Measurements from ENCODE around the gene UBAP1L. TPM values are rescaled to one million over a fixed set of nuclear protein-coding genes. Genes with fewer than 3 reads are reported as not detected.
"Not testable (repeated sequence)": the region's sequence is repeated elsewhere in the genome, so short reads cannot be mapped to it uniquely, and the experiment has no call there.

UBAP1L gene
- polyA plus RNA-seq, 1 donor, result 4.9 TPM

DNA sequence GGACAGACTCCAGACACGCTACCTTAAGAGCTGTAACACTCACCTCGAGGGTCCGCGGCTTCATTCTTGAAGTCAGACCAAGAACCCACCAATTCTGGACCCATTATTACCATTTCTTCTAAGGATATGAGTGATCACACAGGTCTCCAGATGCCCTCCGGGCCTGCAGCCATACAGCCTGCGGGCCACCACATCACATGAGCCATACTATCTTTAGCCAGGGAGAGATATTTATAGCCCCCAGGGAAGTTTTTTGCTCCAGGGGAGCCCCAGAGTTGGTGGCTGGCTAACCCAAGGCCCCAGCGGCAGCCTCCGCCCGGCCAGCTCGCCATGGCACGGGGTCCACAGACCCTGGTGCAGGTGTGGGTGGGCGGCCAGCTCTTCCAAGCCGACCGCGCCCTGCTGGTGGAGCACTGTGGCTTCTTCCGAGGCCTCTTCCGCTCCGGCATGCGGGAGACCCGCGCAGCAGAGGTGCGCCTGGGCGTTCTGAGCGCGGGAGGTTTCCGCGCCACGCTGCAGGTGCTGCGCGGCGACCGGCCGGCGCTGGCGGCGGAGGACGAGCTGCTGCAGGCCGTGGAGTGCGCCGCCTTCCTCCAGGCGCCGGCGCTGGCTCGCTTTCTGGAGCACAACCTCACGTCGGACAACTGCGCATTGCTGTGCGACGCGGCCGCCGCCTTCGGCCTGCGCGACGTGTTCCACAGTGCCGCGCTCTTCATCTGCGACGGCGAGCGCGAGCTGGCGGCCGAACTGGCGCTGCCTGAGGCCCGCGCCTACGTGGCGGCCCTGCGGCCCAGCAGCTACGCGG lies 38.3 kb downstream of the UBAP1L start, which contains the start of gene KBTBD13:
Gene KBTBD13, plus strand, starts transcription at position 261 of the 805 bp plus-strand sequence. Its CDS starts 70 bp downstream, at position 331.
- WGBS (ENCODE audit: insufficient coverage, low lambda C conversion rate), result no CpG with 5 or more reads among the region's 73 CpGs
- Histone ChIP-seq H3K4me1 (ENCODE audit: control insufficient read depth, insufficient read depth, low read length) (peaks cover 8% of the 10 kb centered on the region), H3K27me3 (ENCODE audit: control insufficient read depth, insufficient read depth, low read length) (peaks cover 17% of the 10 kb centered on the region), H3K9me3 (ENCODE audit: control insufficient read depth, low read depth, low read length) (peaks cover 15% of the 10 kb centered on the region), H3K27ac (ENCODE audit: low read length) (no peak within 1 kb of the TSS), H3K4me3 (ENCODE audit: low read length) (no peak within 1 kb of the TSS), H3K36me3 (ENCODE audit: control insufficient read depth, insufficient read depth, low read length) (no peaks in the 10 kb centered on the region)
- no peak for DNase-seq

DNA sequence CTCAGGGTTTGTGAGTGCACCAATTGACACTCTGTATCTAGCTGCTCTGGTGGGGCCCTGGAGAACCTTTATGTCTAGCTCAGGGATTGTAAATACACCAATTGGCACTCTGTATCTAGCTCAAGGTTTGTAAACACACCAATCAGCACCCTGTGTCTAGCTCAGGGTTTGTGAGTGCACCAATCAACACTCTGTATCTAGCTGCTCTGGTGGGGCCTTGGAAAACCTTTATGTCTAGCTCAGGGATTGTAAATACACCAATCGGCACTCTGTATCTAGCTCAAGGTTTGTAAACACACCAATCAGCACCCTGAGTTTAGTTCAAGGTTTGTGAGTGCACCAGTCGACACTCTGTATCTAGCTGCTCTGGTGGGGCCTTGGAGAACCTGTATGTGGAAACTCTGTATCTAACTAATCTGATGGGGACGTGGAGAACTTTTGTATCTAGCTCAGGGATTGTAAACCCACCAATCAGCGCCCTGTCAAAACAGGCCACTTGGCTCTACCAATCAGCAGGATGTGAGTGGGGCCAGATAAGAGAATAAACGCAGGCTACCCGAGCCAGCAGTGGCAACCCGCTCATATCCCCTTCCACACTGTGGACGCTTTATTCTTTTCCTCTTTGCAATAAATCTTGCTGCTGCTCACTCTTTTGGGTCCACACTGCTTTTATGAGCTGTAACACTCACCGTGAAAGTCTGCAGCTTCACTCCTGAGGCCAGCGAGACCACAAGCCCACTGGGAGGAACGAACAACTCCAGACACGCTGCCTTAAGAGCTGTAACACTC lies 39.2 kb downstream of the UBAP1L start:
- Histone ChIP-seq H3K27me3 (ENCODE audit: control insufficient read depth, insufficient read depth, low read length) (peaks cover 17% of the 10 kb centered on the region), H3K9me3 (ENCODE audit: control insufficient read depth, low read depth, low read length) (peaks cover 15% of the 10 kb centered on the region)
- no CpG with 5 or more reads among the region's 12 CpGs for WGBS (ENCODE audit: insufficient coverage, low lambda C conversion rate)
- H3K4me3 ChIP-seq (ENCODE audit: low read length); H3K27ac ChIP-seq (ENCODE audit: low read length); H3K4me1 ChIP-seq (ENCODE audit: control insufficient read depth, insufficient read depth, low read length); DNase-seq; H3K36me3 ChIP-seq (ENCODE audit: control insufficient read depth, insufficient read depth, low read length): not testable (repeated sequence)

DNA sequence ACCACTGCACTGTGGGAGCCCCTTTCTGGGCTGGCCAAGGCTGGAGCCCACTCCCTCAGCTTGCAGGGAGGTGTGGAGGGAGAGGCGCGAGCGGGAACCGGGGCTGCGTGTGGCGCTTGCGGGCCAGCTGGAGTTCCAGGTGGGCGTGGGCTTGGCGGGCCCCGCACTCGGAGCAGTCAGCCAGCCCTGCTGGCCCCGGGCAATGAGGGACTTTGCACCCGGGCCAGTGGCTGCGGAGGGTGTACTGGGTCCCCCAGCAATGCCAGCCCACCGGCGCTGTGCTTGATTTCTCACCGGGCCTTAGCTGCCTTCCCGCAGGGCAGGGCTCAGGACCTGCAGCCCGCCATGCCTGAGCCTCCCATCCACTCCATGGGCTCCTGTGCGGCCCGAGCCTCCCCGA lies 40.1 kb downstream of the UBAP1L start:
- not testable (repeated sequence) for H3K4me1 ChIP-seq (ENCODE audit: control insufficient read depth, insufficient read depth, low read length); DNase-seq; H3K4me3 ChIP-seq (ENCODE audit: low read length); H3K36me3 ChIP-seq (ENCODE audit: control insufficient read depth, insufficient read depth, low read length); H3K27ac ChIP-seq (ENCODE audit: low read length)
- peaks cover 15% of the 10 kb centered on the region for H3K9me3 ChIP-seq (ENCODE audit: control insufficient read depth, low read depth, low read length)
- peaks cover 17% of the 10 kb centered on the region for H3K27me3 ChIP-seq (ENCODE audit: control insufficient read depth, insufficient read depth, low read length)
- no CpG with 5 or more reads among the region's 22 CpGs for WGBS (ENCODE audit: insufficient coverage, low lambda C conversion rate)

DNA sequence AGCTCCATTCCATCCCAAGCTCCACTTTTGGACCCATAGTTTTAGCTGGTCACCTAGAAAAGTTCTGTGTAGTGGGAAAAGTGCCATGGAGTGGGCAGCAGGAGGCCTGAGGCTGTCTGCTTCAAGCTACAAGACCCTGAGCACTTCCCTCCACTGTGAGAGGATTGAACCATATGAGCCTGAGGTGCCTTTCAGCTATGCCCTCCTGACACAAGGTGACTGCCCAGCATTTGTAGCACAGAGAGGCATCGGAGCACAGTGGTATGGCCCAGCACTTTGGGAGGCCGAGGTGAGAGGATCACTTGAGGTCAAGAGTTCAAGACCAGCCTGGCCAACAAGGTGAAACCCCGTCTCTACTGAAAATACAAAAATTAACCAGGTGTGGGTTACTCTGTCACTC lies 42.4 kb downstream of the UBAP1L start:
- Histone ChIP-seq H3K36me3 (ENCODE audit: control insufficient read depth, insufficient read depth, low read length) (no peaks in the 10 kb centered on the region), H3K27ac (ENCODE audit: low read length) (no peak overlapping the region), H3K27me3 (ENCODE audit: control insufficient read depth, insufficient read depth, low read length) (peaks cover 16% of the 10 kb centered on the region), H3K9me3 (ENCODE audit: control insufficient read depth, low read depth, low read length) (peaks cover 12% of the 10 kb centered on the region), H3K4me1 (ENCODE audit: control insufficient read depth, insufficient read depth, low read length) (peaks cover under 1% of the 10 kb centered on the region), H3K4me3 (ENCODE audit: low read length) (no peak overlapping the region)
- DNase-seq, result no peak
- WGBS (ENCODE audit: insufficient coverage, low lambda C conversion rate), result no CpG with 5 or more reads among the region's 3 CpGs

DNA sequence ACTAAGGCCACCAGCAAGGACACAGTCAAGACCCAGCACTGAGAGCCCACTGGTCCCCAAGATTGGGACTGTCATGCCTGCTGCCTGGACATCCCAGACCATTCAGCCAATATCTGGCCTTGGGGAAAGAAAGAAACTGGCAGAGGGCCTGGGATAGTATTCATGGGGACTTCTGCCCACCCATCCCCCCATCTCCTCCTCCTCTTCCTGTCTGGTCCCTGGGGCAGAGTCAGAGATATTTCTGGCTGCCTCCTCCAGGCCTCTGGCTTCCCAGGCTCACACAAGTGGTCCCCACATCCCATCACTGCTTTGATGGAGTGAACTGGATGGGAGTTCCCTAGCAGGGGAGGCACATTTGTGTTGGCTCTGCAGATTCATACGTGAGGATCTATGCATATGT lies 43.0 kb downstream of the UBAP1L start:
- no CpG with 5 or more reads among the region's 1 CpG for WGBS (ENCODE audit: insufficient coverage, low lambda C conversion rate)
- DNase-seq, result no peak
- Histone ChIP-seq H3K36me3 (ENCODE audit: control insufficient read depth, insufficient read depth, low read length) (no peaks in the 10 kb centered on the region), H3K4me3 (ENCODE audit: low read length) (no peak overlapping the region), H3K27me3 (ENCODE audit: control insufficient read depth, insufficient read depth, low read length) (peaks cover 16% of the 10 kb centered on the region), H3K4me1 (ENCODE audit: control insufficient read depth, insufficient read depth, low read length) (peaks cover 4% of the 10 kb centered on the region), H3K9me3 (ENCODE audit: control insufficient read depth, low read depth, low read length) (peaks cover 6% of the 10 kb centered on the region), H3K27ac (ENCODE audit: low read length) (no peak overlapping the region)

DNA sequence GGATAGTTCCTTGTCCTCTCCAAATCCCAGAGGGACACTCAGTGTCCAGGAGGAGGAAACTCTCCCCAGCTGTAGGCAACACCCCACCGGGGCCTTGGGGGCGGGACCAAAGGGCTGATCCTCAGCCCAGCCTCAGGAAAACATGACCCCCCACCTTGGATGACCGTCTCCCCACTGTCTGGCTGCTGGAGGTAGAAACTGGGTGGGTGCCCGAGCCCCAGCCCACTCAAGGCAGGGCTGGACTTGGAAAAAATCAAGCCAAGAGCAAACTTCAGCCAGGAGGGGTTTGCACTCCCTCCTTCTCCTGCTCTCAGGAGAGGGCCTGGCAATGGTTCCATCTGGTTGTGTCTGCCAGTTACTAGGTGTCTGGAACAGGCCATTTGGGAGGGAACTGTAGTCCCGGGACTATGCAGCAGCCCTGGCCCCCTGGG lies 43.6 kb downstream of the UBAP1L start:
- WGBS (ENCODE audit: insufficient coverage, low lambda C conversion rate), result no CpG with 5 or more reads among the region's 5 CpGs
- peaks cover 4% of the 10 kb centered on the region for H3K4me1 ChIP-seq (ENCODE audit: control insufficient read depth, insufficient read depth, low read length)
- H3K27ac ChIP-seq (ENCODE audit: low read length), result no peak overlapping the region
- no peak overlapping the region for H3K4me3 ChIP-seq (ENCODE audit: low read length)
- H3K9me3 ChIP-seq (ENCODE audit: control insufficient read depth, low read depth, low read length), result no peaks in the 10 kb centered on the region
- DNase-seq, result no peak
- H3K36me3 ChIP-seq (ENCODE audit: control insufficient read depth, insufficient read depth, low read length), result no peaks in the 10 kb centered on the region
- peaks cover 18% of the 10 kb centered on the region for H3K27me3 ChIP-seq (ENCODE audit: control insufficient read depth, insufficient read depth, low read length)

DNA sequence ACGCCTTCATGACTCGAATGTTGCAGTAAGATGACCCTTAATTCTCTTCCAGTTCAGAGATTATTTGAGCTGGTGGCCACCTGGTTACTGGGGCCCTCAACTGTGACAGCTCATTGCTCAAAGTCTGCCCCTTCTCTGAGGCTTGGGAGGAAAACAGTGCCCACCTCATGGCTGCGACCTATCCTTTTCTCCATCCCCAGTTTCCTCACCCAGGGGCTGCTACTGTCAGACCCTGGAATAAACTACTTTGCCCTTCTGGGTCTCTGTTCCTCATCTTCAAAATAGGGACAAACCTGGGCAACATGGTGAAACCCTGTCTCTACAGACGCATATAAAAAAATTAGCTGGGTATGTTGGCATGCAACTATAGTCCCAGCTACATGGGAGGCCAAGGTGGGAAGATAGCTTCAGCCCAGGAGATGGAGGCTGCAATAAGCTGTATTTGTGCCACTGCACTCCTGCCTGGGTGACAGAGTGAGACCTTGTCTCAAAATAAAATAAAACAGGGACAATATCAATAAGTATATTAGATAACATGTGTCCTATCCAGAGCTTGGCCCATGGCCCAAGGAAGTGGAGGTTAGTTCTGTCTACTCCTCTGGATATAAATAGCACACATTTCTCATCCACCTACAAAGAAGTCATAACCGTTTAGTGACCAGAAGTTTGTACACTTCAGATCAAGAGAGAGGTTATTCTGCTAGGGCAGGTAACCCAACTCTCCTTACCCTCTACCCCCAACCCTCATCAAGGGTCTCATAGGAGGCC lies 45.0 kb downstream of the UBAP1L start:
- no peak for DNase-seq
- Histone ChIP-seq H3K4me1 (ENCODE audit: control insufficient read depth, insufficient read depth, low read length) (peaks cover 4% of the 10 kb centered on the region), H3K9me3 (ENCODE audit: control insufficient read depth, low read depth, low read length) (no peaks in the 10 kb centered on the region), H3K27ac (ENCODE audit: low read length) (peak overlapping the region; percentile 16), H3K27me3 (ENCODE audit: control insufficient read depth, insufficient read depth, low read length) (peaks cover 18% of the 10 kb centered on the region), H3K36me3 (ENCODE audit: control insufficient read depth, insufficient read depth, low read length) (no peaks in the 10 kb centered on the region), H3K4me3 (ENCODE audit: low read length) (no peak overlapping the region)
- WGBS (ENCODE audit: insufficient coverage, low lambda C conversion rate), result no CpG with 5 or more reads among the region's 5 CpGs

DNA sequence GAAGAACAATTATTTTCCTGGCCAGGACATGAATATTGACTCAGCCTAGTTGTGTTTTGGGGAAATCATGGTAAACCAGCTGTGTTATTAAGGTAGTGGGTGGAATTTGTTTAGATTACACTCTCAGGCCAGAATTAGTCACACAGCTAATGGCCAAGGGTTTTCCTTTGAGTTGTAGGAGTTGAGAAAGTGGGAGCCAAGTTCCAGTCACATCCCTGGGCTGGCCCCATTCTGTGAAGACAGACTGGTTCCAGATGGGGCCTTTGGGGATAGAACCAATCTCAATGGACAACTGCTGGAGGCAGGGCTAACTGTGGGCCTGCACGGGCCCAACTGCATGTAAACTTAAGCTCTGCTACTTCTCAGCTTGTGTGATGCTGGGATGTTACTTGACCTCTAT lies 45.8 kb downstream of the UBAP1L start:
- Histone ChIP-seq H3K9me3 (ENCODE audit: control insufficient read depth, low read depth, low read length) (no peaks in the 10 kb centered on the region), H3K4me1 (ENCODE audit: control insufficient read depth, insufficient read depth, low read length) (peaks cover 4% of the 10 kb centered on the region), H3K27me3 (ENCODE audit: control insufficient read depth, insufficient read depth, low read length) (peaks cover 18% of the 10 kb centered on the region), H3K36me3 (ENCODE audit: control insufficient read depth, insufficient read depth, low read length) (no peaks in the 10 kb centered on the region), H3K27ac (ENCODE audit: low read length) (peak overlapping the region; percentile 16), H3K4me3 (ENCODE audit: low read length) (no peak overlapping the region)
- peak in 1 of 2 donors; percentile 52 for DNase-seq
- WGBS (ENCODE audit: insufficient coverage, low lambda C conversion rate), result no CpG with 5 or more reads among the region's 1 CpG

DNA sequence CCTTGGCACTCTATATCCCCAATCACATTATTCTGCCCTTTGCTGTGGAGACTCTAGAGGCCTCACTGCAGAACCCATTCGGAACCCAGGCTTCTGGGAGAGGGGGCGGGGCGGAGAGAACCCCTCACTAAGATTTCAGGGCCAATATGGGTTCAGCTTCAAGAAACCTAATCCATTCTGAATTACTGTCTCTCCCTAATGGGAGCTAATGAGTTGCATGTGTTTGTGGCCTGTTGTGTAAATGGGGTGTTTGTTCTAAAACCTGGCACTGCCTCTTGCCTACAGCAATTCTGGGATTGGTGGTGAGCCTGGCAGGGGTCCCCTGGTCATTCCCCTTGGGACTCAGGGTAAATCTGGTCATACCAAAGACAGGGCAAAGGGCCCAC lies 46.6 kb downstream of the UBAP1L start:
- Histone ChIP-seq H3K27ac (ENCODE audit: low read length) (no peak overlapping the region), H3K4me3 (ENCODE audit: low read length) (no peak overlapping the region), H3K36me3 (ENCODE audit: control insufficient read depth, insufficient read depth, low read length) (no peaks in the 10 kb centered on the region), H3K9me3 (ENCODE audit: control insufficient read depth, low read depth, low read length) (no peaks in the 10 kb centered on the region), H3K4me1 (ENCODE audit: control insufficient read depth, insufficient read depth, low read length) (peaks cover 4% of the 10 kb centered on the region), H3K27me3 (ENCODE audit: control insufficient read depth, insufficient read depth, low read length) (peaks cover 18% of the 10 kb centered on the region)
- no peak for DNase-seq
- no CpG with 5 or more reads among the region's 3 CpGs for WGBS (ENCODE audit: insufficient coverage, low lambda C conversion rate)
